NCI-H146 (cell line): ENCODE results near the gene STK17A.

Experiments
- DNase-seq: peaks from one replicate; lab custom pipeline; 2025; lab: John Stamatoyannopoulos, UW

The STK17A gene

DNA sequence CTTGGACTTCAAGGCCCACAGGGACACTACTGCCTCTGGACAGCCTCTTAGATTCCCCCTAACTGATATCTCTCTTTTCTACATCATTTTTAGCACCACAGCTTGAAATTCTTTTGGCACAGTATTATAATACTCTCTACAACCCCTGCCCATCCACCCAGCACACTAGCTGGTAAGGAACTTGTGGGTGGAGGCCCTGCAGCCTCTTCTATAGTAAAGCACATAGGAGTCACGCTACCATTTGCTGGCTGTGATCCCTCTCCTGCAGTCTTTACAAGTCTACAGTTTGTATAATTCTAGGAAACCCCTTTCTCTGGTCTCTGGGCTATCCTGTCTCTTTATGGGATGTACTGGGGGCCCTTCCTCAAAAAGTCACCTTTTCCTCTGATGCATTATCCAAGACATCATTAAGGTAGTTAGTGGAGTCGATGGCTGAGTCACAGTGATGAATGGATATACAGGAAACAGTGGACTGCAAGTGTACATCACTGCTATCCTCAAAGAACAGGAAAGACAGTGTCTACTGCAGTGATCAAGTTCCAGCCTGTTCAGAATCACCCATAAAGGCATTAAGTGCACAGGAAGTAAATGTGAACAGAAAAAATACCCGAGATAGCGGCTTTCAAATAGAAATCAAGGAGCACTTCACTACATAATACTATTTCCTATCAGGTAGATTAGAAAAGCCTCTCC is 54.4 kb downstream of the STK17A start:
- DNase-seq = no peak

DNA sequence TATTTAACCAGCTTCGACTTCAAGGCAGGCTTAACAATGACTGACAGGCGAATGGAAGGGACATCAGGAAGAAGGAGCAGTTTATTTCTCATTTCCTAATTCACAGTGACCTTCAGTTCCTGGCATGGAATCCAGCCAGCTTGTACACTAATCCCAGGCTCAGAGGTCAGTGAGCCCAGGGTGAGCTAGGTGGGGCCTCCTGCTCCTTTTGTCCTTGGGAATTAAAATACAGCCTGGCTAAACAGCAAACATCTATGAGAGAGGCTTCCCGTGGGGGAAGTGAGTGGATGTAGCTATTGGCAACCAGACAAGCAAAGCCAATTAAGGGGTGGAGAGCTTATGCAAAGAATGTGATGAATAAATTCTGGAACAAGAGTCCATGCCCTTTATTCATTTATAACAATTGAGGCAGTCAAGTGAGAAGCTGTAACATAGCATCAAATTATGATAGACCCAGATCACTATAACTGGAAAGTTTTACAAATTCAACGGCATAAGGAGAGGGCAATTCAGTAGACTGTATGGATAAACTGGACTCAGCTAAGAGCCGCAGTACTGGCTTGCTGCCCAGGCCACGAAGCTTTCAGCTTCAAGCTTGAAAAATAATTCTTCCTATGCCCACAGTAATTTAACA is 57.1 kb downstream of the STK17A start:
- DNase-seq = peak; percentile 84

GRCh38 chr7:43640679-43641078 is 57.8 kb downstream of the STK17A start:
- DNase-seq = no peak

- DNase-seq = no peak
Measured at GRCh38 chr7:43642897-43643630, 60.2 kb downstream of the STK17A start.

GRCh38 chr7:43643846-43644245 is 60.9 kb downstream of the STK17A start:
- DNase-seq = no peak

DNA sequence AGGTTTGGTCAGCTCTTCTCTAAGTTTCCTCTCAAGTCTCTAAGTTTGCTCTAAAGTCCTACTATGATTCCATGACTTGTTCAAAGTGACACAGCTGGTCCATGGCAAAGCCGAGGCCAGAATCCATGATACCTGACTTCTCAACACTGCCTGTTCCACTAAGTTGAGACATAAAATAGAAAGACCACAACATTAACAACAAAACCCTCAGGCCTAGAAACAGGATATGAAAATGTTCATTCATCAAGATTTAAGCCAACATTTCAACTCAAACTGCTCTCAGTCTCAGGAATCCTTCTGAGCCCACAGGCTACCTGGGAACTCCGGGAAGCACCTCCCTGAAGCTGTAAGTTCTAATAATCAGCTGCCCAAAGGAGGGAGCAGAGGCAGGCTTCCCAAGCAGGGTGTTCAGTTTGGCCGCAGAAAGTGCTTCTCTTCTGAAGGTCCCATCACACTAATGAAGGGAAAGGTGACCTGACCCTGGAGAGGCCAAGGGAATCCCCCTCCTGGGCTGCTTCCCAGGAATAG is 62.9 kb downstream of the STK17A start:
- no peak for DNase-seq

DNA sequence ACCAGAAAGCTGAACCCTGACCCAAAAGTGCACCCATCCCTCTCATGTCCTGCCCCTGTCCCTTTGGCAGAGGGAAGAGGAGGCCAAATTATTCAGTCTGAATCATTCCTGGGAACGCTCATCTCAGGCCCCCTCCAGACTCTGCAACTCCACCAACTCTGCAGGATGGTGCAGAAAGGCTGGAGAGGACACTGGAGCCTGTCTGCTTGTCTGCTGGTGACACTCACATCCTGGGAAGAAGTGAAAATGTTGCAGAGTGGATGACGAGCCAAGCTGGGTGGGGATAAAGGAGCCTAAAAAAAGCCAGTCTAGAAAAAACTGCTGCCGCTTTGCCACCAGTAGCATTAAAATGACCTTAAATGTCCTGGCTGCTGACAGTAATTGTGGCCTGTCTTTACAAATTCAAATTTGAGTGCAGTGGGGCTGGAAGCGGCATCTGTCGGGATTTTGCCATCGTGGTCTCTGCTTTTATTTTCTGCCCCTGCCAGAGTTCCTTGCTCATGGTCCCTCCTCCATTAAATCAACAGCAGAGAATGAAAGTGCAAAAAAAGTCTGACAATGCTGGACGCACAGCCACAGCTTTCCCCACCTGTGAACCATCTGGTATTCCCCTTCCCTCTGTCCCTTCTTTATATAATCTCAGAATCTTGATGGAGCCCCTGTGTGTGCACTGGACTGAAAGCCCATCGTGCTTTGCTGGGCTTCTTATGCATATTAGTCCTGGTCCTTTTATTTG is 63.9 kb downstream of the STK17A start:
- DNase-seq = no peak

- DNase-seq = no peak
Measured at GRCh38 chr7:43647339-43647672, 64.4 kb downstream of the STK17A start.

DNA sequence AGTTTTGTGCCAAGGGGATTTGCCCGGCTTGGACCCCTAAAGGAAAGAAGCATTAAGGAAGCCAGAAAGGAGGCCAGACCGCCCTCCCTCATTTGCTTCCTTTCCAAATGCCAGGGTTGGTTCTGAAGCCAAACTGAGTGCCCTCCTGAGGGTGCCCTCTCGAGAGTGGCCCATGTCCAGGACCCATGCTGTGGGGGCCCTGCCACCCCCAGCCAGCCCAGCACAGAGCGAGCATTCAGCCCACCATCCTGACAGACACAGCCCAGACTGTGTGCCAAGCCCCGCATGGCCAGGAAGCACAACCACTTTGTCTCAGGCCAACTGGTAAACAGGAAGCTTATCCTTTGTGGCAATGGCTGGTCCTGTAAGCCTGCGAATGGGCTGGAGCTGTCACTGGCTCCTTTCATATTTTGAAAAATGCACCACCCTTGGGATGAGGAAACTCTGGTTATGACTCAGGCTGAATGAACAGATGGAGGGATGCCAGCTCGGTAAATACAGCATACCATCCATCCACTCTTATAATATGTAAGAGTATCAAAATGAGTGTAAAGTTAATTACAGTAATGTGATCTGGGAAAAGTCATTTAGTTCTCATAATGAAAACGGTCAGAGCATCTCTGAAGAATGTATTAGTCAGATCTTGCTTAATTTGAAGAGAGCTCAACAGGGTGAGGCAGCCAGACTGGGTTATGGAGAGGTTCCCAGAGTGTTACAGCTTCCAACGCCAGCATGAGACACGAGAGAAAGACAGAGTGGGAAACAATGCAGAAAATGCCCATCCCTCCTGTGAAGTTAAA is 65.0 kb downstream of the STK17A start:
- DNase-seq = no peak

GRCh38 chr7:43648473-43649406 is 65.8 kb downstream of the STK17A start:
- no peak for DNase-seq

- DNase-seq = no peak
Measured at GRCh38 chr7:43649755-43650274, 66.9 kb downstream of the STK17A start.

DNA sequence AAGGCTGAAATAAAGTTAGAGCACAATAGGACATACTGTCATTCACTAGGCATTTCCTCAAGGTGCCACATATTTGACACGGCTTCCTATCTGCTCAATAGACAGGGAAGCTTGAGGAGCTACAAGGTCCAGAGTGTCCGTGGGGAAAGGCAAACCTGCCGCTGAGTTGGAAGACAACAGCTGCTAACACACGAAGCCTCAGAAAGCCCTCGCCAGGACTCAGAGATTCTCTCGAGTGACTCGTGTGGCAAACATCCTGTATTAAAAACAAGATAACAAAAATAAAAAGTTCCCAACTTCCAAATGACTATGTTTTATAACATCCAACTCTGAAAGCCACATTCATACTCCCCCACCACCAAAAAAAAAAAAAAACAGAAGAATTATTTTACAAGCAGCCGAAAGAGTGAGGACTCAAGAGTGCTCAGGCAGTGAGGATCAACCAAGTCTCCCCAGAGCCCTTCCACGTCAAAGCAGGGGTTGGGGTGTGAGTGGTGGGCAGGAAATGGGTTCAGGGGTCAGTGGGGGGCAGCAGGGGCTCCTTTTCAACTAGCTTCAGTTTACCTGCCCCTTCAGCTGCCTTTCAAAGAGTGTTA is 67.6 kb downstream of the STK17A start:
- DNase-seq = no peak

GRCh38 chr7:43652364-43652763 is 69.5 kb downstream of the STK17A start:
- DNase-seq = no peak

- DNase-seq = no peak
Measured at GRCh38 chr7:43653466-43653865, 70.6 kb downstream of the STK17A start.

DNA sequence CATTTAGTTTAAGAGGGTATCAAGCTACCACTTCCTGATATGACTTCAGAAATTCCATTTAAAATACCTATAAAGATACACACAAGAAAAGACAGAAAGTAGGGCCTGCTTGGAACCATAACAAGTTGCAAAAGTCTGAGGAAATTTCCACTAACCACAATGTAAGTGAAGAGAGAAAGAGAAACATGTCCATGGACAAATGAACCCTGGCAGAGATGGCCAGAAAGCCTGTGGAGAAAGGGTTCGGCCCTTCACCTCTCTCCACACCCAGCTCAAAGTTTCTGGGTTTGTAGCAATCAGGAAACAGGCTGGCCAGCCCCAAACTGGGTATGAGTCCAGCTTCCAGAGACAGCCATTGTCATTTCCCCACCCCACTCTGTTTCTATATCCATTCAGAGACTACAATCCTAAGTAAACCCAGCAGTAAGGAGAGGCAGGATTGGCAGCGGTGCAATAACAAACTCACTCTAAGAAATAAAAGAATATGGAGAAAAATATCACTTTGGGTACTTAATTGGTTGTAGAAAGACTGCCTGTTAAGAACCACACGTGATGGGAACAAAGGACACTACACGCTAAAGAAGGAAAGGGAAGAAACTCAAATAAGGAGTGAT is 71.1 kb downstream of the STK17A start:
- DNase-seq = no peak

- DNase-seq = no peak
Measured at GRCh38 chr7:43655584-43655983, 72.7 kb downstream of the STK17A start.

GRCh38 chr7:43656997-43657396 is 74.1 kb downstream of the STK17A start:
- no peak for DNase-seq

DNA sequence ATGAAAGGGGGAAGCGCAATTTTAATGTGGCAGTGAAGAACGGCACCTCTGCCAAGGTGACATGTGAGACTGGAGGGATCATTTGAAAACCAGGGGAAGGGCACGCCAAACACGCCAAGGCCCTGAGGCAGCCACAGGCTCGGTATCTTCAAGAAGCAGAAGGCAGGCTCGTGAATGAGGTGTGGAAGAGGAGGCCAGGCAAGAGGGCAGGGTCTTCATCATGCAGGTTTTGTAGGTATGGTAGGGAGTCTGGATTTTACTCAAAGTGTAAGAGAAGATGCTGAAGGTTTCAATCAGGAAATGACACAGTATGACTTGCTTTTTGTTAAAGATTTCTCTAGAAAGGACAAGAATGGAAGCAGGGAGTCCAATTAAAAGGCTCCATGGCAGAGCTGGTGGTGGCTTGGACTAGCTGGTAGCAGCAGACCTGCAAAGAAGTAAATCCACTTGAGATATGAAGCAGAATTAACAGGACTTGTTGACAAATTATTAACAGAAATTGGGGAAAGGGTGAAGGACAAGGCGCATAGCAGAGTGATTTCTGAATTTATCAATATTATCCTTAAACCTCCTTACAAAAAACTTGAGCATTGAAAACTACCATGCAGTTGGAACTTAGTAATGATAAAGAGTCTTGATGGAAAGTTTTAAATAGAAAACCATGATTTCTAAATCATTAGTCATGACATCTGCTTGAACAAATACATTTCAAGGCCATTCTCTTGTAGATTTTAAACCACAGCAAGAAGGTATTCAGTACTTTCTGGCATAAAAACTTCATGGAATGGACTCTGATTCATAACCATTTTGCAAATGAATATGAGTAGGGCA is 76.0 kb downstream of the STK17A start:
- no peak for DNase-seq

GRCh38 chr7:43659549-43659896 is 76.6 kb downstream of the STK17A start:
- DNase-seq = no peak
